Stimulated activated CD4-positive, alpha-beta T cell treated with anti-CD3 and anti-CD28 coated beads, Interleukin-1b, Interleukin-23, amount 100 ng/mL, for 24 hours (primary cell): ENCODE data around the gene NCBP2L.

Experiments
- DNase-seq, 4 experiments: peaks; one replicate each; pipeline ENCODE4 v3.0.0-alpha.2; 2020; ENCODE audit warnings: low read depth in 4 of 4, low spot score in 1 of 4

The NCBP2L gene

GRCh38 chrX:107752043-107752442 lies 25.5 kb upstream of the NCBP2L start:
- no peak for DNase-seq

DNA sequence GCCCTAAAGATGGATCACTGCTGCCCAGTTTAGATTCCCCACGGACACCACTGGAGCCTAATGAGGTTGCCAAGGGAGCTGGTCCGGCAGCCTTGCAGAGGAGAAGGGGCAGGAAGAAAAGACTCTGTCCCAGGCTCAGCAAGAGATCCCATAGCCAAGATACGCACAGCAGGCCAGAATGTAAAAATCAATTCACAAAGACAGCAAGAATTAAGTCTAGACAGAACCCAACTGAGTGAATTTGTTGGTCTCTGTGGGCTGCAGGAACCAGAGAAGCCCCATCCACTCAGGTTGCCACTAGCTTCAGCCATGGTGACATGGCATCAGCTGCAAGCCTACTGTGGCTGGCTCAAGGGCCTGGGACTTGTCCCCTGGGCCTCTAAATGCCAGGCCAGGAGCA lies 24.8 kb upstream of the NCBP2L start:
- DNase-seq: no peak

GRCh38 chrX:107753187-107753586 lies 24.3 kb upstream of the NCBP2L start:
- DNase-seq: no peak

GRCh38 chrX:107755721-107756120 lies 21.8 kb upstream of the NCBP2L start:
- no peak for DNase-seq

DNA sequence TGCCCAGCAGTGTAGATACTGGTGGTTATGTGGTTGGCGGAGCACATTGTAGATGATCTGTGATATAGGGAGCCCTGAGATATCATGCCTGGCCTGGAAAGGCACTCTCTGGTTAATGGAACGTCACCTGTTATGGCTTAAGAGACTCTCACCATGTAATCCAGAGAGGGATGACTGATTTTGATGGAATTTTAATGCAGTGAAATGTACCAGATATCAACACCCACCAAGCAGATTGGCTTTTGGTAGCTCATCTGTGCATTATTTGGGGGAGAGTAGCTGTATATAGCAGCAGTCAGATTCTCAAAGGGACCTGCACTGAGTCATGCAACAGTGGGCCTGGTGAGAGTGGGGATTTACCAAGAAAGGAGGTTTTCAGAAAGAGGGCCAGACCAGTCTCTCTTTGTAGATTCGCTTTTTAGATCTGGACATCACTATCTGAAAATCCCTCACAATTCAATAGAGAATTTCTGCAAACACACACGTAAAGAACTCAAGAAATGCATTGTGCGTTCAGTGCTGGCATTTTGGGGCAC lies 19.2 kb upstream of the NCBP2L start:
- DNase-seq: no peak

DNA sequence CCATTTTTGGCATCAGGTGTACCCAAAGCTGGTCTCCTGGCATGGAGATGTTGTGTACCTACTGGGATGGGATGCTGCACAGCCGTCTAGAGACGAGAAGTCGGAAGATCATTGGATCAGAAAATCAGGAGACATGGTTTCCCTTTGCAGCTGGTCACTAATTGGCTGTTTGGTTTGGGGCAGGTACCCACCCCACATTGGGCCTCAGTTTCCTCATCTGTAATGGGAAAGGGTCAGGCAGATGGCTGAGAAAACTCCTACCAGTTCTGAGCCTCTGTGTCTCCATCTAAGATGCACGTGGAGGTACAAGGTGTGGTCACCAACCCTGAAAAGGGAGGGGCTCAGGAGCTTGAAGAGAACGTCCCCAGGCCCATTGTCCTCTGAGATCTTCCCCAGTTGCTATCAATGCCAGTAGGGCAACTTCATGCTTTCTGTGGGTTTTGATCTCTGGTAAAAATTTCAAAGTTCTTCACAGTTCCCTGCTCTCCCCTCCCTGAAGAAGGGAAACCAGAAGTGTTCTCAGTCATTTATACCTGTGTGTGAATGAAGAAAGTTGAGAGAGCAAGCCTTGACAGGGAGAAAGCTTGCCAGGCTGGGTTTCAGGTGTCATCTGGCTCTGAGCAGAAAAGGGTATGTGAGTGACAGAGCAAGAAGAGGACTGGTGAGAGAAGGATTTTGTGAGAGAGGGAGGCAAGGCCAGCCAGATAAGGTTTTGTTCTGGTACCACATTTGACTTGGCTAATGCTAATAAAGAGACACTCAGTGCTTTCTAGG lies 17.0 kb upstream of the NCBP2L start:
- DNase-seq: no peak

DNA sequence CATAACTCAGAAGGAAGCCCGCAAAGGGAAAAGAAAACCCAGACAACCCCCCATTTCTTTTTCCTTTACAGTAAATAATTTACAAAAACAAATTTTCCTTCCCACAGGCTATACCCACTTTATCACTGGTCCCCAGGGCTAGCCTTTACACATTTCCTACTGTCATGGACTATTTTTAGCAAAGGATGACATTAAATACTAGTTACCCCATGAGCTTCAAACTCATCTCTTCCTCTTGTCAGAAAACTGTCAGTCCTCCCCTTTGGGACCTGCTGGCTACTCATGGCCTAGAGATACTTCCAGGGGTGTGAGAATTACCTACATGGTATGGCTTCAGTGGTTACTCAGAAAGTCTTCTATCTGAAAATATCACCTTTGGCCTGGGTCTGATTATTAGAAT lies 13.9 kb upstream of the NCBP2L start:
- DNase-seq: no peak

GRCh38 chrX:107764845-107765608 lies 12.5 kb upstream of the NCBP2L start:
- no peak for DNase-seq

DNA sequence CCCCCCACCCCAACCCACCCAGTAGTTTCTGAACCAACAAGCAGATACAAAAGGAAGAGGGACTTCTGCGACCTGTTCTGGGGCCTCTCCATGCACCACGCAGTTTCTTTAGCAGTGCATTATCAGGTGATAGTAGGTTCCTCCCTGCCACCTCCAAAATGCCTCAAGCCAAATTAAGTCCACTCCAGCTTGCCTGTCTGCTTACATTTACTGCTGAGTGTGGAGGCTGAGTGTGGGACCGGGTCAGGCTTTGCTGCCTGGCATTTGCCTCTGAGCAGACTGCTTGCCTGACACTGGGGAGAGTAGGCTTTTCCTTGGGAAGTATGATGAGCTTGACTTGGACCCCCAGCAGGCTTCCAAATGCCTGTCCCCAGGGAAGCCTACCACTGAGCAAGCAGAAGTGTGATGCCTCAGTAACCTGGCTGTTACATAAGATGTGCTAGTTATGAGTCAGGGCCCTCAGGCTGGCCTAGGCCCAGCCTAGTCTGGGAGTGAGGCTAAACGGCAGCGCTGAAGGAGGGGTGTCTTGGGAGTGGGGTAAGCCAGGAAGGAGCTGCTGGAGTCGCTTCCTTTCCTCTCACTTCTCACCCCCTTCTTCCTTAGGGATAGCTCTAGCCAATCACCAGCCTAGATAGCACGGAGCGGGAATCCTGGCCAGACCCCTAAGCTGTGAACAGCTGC lies 10.9 kb upstream of the NCBP2L start:
- DNase-seq: no peak

GRCh38 chrX:107768051-107768450 lies 9.5 kb upstream of the NCBP2L start:
- DNase-seq: no peak

GRCh38 chrX:107769581-107770317 lies 7.8 kb upstream of the NCBP2L start:
- DNase-seq: no peak

DNA sequence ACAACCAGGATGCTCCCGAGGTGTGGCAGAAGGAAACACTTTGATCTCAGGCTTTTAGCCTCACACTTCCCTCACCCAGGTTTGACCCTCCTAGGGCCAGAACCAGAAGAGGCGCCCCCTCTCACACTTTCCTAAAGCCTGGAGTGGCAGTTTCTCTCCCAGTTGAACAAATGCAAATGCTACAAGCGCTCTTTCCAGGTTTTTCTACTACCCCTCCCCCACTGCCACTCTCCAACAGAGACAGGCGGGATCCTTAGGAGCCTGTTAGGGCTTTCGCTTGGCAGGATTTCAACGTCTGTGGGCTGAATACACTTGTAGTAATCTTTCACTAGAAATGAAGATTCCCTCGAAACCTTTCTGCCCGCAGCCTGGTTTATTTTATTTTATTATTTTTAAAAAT lies 4.3 kb upstream of the NCBP2L start:
- no peak for DNase-seq

- no peak for DNase-seq
Measured at GRCh38 chrX:107773906-107774435, 3.6 kb upstream of the NCBP2L start.

DNA sequence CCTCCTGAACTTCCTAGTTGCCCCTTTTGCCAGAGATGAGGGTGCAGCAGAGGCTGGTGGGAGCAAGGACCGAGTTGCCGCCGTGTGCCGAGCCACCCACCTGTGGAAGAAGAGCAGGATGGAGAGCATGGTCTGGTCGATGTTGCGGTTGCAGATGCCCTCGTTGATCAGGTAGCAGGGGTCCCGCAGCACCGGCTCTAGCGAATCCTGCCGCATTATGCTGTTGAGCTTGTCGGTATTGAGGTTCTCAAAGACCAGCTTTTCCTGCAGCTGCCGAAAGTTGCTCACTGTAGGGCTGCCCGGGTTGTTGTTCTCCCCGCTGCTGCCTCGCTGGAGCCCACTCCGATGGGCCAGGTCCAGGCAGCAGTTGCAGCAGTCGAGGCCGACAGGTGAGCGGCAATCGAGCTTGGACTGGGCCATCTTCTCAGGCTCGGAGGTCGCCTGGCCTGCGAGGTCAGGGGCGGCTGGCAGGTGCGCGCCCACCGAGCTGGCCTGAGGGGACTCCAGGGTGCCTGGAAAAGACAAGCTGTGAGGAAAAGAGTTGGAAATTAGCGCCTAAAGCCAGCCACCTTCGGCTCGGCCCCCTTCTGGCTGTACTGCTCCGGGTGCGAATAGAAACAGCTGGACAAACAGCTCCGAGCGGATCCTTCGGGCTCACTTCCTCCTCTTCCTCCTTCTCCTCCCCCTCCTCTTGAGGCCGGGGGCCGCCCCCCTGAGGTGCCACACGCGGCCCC lies 2.4 kb upstream of the NCBP2L start:
- DNase-seq: peak in 1 of 4 experiments; percentile 0

DNA sequence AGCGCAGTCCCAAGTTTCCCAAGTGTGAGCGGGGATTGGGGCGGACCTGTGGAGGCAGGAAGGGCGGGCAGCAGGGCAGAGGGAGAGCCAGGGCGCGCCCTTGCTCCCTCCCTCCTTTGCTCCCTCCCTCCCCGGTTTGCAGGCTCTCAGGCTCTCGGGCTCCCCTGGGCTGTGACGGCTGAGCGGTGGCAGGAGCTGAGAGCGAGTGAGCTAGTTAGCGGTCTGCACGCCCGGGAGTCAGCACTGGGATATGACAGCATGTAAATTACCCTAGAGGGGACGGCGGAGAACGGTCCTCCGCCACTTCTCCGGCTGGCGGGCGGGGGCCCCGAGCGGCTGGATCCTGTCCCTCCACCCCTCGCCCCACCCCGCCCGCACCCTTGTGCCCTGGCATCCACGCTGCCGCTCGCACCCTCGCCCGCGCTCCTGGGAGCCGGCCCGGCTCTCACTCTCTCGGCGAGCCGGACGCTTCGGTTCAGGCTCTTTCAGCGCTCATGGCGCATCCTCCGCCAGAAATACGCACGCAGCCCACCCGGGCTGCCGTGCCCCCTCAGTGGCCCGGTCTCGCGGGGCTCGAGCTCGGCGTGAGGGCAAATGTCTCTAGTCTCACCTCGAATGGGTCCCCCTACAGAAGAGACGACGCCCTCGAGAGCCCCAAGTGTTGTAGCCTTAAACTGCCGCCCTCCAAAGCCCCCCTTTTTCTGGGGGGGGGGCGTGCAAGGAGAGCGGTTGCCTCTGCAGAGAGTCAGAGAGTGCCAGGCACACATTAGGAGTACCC lies 1.6 kb upstream of the NCBP2L start, which contains the start of gene TSC22D3:
Gene TSC22D3, minus strand, starts transcription at position 54 of the 778 bp plus-strand sequence. CDS start 368 bp downstream, outside the sequence.
- peak in 1 of 4 experiments; percentile 31 for DNase-seq

- DNase-seq: peak; percentile 53 to 66 (median 58)
Measured at GRCh38 chrX:107776649-107777535, 641 bp upstream of the NCBP2L start.

DNA sequence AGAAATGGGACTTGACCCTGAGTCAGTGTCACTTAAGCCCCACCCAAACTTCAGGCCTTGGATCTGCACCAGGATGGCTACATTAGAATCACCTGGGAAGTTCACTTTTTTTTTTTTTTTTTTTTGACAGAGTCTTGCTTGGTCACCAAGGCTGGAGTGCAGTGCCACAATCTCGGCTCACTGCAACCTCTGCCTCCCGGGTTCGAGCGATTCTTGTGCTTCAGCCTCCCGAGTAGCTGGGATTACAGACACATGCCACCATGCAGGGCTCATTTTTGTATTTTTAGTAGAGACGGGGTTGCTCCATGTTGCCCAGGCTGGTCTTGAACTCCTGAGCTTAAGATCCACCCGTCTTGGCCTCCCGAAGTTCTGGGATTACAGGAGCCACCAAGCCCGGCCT lies 3.0 kb downstream of the NCBP2L start:
- no peak for DNase-seq

GRCh38 chrX:107787827-107788226 lies 10.3 kb downstream of the NCBP2L start:
- DNase-seq: no peak
